ENCODE results near the gene MCRIP1. TPM values are rescaled to one million over a fixed set of nuclear protein-coding genes. Genes with fewer than 3 reads are reported as not detected.

Gene MCRIP1
- total and polyA plus RNA-seq, 9 of the 15 experiments (the other 6 are each of a cell fraction or from before 2014, with no cell fraction given), result 0.39 to 35.8 (median 9.7) TPM

DNA sequence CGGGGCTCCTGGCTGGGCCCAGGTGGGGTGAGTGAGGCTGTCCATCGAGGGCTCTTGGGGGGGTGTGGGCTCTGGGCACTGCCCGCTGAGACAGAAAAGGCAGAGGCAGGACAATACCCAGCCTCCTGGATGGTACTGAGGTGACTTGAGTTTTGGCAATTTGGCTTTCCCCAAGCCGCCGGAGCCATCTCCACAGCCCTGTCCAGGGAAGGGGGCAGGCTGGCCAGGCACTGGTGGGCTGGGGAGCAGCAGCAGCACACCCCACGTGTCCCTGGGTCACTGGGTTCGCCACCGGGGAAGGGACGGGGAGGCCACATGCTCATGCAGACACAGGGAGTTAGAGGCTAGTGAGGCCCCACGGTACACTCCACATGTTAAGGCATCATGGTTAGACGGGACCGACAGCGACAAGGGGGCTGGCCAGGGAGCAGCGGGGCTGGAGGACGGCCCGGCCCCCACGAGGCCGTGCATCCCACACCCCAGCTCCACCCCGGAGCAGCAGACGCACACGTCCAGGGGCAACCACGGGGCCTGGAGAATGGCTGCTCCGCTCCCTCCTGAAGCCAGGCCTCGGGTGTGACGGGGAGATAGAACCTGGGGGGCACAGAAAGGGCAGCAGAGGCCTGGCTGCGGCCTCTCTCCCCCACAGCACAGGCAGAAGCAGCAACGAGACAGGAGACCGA is 35.0 kb upstream of the MCRIP1 start (continued):
- TF ChIP-seq, protein P1, sequence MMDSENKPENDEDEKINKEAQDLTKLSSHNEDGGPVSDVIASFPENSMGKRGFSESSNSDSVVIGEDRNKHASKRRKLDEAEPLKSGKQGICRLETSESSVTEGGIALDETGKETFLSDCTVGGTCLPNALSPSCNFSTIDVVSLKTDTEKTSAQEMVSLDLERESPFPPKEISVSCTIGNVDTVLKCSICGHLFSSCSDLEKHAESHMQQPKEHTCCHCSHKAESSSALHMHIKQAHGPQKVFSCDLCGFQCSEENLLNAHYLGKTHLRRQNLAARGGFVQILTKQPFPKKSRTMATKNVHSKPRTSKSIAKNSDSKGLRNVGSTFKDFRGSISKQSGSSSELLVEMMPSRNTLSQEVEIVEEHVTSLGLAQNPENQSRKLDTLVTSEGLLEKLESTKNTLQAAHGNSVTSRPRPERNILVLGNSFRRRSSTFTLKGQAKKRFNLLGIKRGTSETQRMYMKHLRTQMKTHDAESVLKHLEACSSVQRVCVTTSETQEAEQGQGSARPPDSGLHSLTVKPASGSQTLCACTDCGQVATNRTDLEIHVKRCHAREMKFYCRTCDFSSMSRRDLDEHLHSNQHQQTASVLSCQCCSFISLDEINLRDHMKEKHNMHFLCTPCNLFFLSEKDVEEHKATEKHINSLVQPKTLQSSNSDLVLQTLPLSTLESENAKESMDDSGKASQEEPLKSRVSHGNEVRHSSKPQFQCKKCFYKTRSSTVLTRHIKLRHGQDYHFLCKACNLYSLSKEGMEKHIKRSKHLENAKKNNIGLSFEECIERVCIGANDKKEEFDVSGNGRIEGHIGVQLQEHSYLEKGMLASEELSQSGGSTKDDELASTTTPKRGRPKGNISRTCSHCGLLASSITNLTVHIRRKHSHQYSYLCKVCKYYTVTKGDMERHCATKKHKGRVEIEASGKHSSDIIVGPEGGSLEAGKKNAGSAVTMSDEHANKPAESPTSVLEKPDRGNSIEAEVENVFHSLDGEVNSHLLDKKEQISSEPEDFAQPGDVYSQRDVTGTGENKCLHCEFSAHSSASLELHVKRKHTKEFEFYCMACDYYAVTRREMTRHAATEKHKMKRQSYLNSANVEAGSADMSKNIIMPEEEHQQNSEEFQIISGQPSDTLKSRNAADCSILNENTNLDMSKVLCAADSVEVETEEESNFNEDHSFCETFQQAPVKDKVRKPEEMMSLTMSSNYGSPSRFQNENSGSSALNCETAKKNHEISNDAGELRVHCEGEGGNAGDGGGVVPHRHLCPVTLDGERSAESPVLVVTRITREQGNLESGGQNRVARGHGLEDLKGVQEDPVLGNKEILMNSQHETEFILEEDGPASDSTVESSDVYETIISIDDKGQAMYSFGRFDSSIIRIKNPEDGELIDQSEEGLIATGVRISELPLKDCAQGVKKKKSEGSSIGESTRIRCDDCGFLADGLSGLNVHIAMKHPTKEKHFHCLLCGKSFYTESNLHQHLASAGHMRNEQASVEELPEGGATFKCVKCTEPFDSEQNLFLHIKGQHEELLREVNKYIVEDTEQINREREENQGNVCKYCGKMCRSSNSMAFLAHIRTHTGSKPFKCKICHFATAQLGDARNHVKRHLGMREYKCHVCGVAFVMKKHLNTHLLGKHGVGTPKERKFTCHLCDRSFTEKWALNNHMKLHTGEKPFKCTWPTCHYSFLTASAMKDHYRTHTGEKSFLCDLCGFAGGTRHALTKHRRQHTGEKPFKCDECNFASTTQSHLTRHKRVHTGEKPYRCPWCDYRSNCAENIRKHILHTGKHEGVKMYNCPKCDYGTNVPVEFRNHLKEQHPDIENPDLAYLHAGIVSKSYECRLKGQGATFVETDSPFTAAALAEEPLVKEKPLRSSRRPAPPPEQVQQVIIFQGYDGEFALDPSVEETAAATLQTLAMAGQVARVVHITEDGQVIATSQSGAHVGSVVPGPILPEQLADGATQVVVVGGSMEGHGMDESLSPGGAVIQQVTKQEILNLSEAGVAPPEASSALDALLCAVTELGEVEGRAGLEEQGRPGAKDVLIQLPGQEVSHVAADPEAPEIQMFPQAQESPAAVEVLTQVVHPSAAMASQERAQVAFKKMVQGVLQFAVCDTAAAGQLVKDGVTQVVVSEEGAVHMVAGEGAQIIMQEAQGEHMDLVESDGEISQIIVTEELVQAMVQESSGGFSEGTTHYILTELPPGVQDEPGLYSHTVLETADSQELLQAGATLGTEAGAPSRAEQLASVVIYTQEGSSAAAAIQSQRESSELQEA (IDR thresholded peaks at IDR 0.05; ENCODE audit: low read depth), result no peak
- peak; percentile 70 for TF ChIP-seq POLR2B (IDR thresholded peaks at IDR 0.05; ENCODE audit: low read depth, partially characterized antibody)
- TF ChIP-seq BACH1 (tag; IDR thresholded peaks at IDR 0.05), result no peak
- TF ChIP-seq ZNF766 (CRISPR knock-in tag; conservative IDR thresholded peaks at IDR 0.05), result no peak
- no peak for TF ChIP-seq E2F1 (CRISPR knock-in tag; IDR thresholded peaks at IDR 0.05)
- 0 out of 2 replicates have a peak, but pooled peaks have one; percentile 39 for TF ChIP-seq TEAD4 (IDR thresholded peaks at IDR 0.05; ENCODE audit: low read length)
- TF ChIP-seq TEAD4 (CRISPR knock-in tag; IDR thresholded peaks at IDR 0.05; ENCODE audit: borderline replicate concordance), result no peak
- no peak for TF ChIP-seq ZKSCAN1 (IDR thresholded peaks at IDR 0.05; ENCODE audit: low read depth, low read length)
- no peak for TF ChIP-seq ARID3B (CRISPR knock-in tag; IDR thresholded peaks at IDR 0.05; ENCODE audit: borderline replicate concordance)
- TF ChIP-seq ATF6 (CRISPR knock-in tag; IDR thresholded peaks at IDR 0.05), result no peak
- TF ChIP-seq, protein P2, sequence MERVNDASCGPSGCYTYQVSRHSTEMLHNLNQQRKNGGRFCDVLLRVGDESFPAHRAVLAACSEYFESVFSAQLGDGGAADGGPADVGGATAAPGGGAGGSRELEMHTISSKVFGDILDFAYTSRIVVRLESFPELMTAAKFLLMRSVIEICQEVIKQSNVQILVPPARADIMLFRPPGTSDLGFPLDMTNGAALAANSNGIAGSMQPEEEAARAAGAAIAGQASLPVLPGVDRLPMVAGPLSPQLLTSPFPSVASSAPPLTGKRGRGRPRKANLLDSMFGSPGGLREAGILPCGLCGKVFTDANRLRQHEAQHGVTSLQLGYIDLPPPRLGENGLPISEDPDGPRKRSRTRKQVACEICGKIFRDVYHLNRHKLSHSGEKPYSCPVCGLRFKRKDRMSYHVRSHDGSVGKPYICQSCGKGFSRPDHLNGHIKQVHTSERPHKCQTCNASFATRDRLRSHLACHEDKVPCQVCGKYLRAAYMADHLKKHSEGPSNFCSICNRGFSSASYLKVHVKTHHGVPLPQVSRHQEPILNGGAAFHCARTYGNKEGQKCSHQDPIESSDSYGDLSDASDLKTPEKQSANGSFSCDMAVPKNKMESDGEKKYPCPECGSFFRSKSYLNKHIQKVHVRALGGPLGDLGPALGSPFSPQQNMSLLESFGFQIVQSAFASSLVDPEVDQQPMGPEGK (CRISPR knock-in tag; IDR thresholded peaks at IDR 0.05; ENCODE audit: borderline replicate concordance), result no peak

Measured in K562 (cell line).